WTC11 (cell line): ENCODE measurements around the gene SPDYC. TPM values are rescaled to one million over a fixed set of nuclear protein-coding genes. Genes with fewer than 3 reads are reported as not detected.

Source experiments
- ATAC-seq: fragments of 200-7000 bp; cut with Tn5 transposase; 2 replicates; pipeline ENCODE4 v1.10.0; 2021; ENCODE audit warnings: mild to moderate bottlenecking, moderate library complexity
- CTCF ChIA-PET: fragments of 300-600 bp; sonication (Branson Sonifier 250); formaldehyde crosslinking; loops from one replicate; lab custom pipeline; 2021; ENCODE audit warnings: antibody characterized with exemption; lab: Charles Lee
- POLR2A ChIA-PET: fragments of 350-600 bp; sonication (Branson Sonifier 250); formaldehyde crosslinking; loops from one replicate; lab custom pipeline; 2021; ENCODE audit warnings: antibody characterized with exemption; lab: Charles Lee
- DNase-seq: peaks from one replicate; pipeline ENCODE4 v3.0.0; 2021; ENCODE audit warnings: low spot score
- H3K27ac Mint-ChIP-seq: 2 replicates; pipeline ENCODE4 v1.8.0; 2021; ENCODE audit warnings: mixed read lengths
- H3K27me3 Mint-ChIP-seq: 2 replicates; pipeline ENCODE4 v1.8.0; 2021; ENCODE audit warnings: low read depth, mild to moderate bottlenecking, moderate library complexity, mixed read lengths
- H3K36me3 Mint-ChIP-seq: 2 replicates; pipeline ENCODE4 v1.8.0; 2021; ENCODE audit warnings: mixed read lengths
- H3K4me1 Mint-ChIP-seq: 2 replicates; pipeline ENCODE4 v1.8.0; 2022; ENCODE audit warnings: mixed read lengths
- H3K4me3 Mint-ChIP-seq: 2 replicates; pipeline ENCODE4 v1.8.0; 2021; ENCODE audit warnings: mild to moderate bottlenecking, moderate library complexity, mixed read lengths
- H3K9me3 Mint-ChIP-seq: 2 replicates; pipeline ENCODE4 v1.8.0; 2021; ENCODE audit warnings: mixed read lengths
- AR ChIP-seq: fragments of 250-450 bp; sonication (Bioruptor Pico); IDR thresholded peaks from 2 replicates; pipeline ENCODE4 v1.9.0; 2021; ENCODE audit warnings: mild to moderate bottlenecking
- ATF1 ChIP-seq: sonication (generic); formaldehyde crosslinking; IDR thresholded peaks from 2 replicates; pipeline ENCODE4 v1.8.1; 2023; ENCODE audit warnings: mild to moderate bottlenecking, moderate library complexity, missing genetic modification reagents
- ATF2 ChIP-seq: sonication (generic); formaldehyde crosslinking; IDR thresholded peaks from 2 replicates; pipeline ENCODE4 v1.8.1; 2022; ENCODE audit warnings: low read depth, missing genetic modification reagents, borderline replicate concordance
- ATF6 ChIP-seq: sonication (generic); formaldehyde crosslinking; IDR thresholded peaks from 2 replicates; pipeline ENCODE4 v1.8.1; 2023; ENCODE audit warnings: mild to moderate bottlenecking, missing genetic modification reagents
- E2F4 ChIP-seq: sonication (generic); formaldehyde crosslinking; IDR thresholded peaks from 2 replicates; pipeline ENCODE4 v1.8.1; 2022; ENCODE audit warnings: low read depth, mild to moderate bottlenecking, moderate library complexity, missing genetic modification reagents, borderline replicate concordance
- FOXJ3 ChIP-seq: sonication (generic); formaldehyde crosslinking; IDR thresholded peaks from 2 replicates; pipeline ENCODE4 v1.9.0; 2021; ENCODE audit warnings: missing genetic modification reagents, mild to moderate bottlenecking, borderline replicate concordance
- GABPB1 ChIP-seq: sonication (generic); formaldehyde crosslinking; IDR thresholded peaks from 2 replicates; pipeline ENCODE4 v1.8.1; 2023; ENCODE audit warnings: mild to moderate bottlenecking, missing genetic modification reagents
- HMGA2 ChIP-seq: fragments of 250-450 bp; sonication (Bioruptor Pico); IDR thresholded peaks from 2 replicates; pipeline ENCODE4 v1.4.0; 2021; ENCODE audit warnings: mild to moderate bottlenecking, moderate library complexity
- HMGXB4 ChIP-seq: sonication (generic); formaldehyde crosslinking; IDR thresholded peaks from 2 replicates; pipeline ENCODE4 v1.8.1; 2023; ENCODE audit warnings: mild to moderate bottlenecking, moderate library complexity, missing genetic modification reagents
- KAT7 ChIP-seq: sonication (generic); formaldehyde crosslinking; IDR thresholded peaks from 2 replicates; pipeline ENCODE4 v1.8.1; 2023; ENCODE audit warnings: missing genetic modification reagents, mild to moderate bottlenecking, borderline replicate concordance
- NR3C1 ChIP-seq: sonication (generic); formaldehyde crosslinking; conservative IDR thresholded peaks from 2 replicates; pipeline ENCODE4 v1.8.1; 2023; ENCODE audit warnings: low read depth, mild to moderate bottlenecking, missing genetic modification reagents
- TCF7 ChIP-seq: sonication (generic); formaldehyde crosslinking; IDR thresholded peaks from 2 replicates; pipeline ENCODE4 v1.8.0; 2022; ENCODE audit warnings: mild to moderate bottlenecking, low read depth, missing genetic modification reagents, moderate library complexity
- USF1 ChIP-seq: sonication (generic); formaldehyde crosslinking; IDR thresholded peaks from 2 replicates; pipeline ENCODE4 v1.8.0; 2022; ENCODE audit warnings: mild to moderate bottlenecking, missing genetic modification reagents
- ZNF423 ChIP-seq: fragments of 250-450 bp; sonication (Bioruptor Pico); IDR thresholded peaks from 2 replicates; pipeline ENCODE4 v2.1.2; 2022; ENCODE audit warnings: mild to moderate bottlenecking, moderate library complexity
- ZNF425 ChIP-seq: fragments of 250-450 bp; sonication (Bioruptor Pico); conservative IDR thresholded peaks from 2 replicates; pipeline ENCODE4 v1.9.0; 2021; ENCODE audit warnings: mild to moderate bottlenecking
- ZNF532 ChIP-seq: fragments of 250-450 bp; sonication (Bioruptor Pico); IDR thresholded peaks from 2 replicates; pipeline ENCODE4 v1.9.0; 2021; ENCODE audit warnings: mild to moderate bottlenecking, borderline replicate concordance
- total RNA-seq: library from RNA; stranded (reverse); gene quantifications from 3 replicates; pipeline ENCODE4 v1.2.3, GENCODE V29; 2021

SPDYC gene
- total RNA-seq, 1 experiment from 2014 or later = 0.35 TPM

- ChIA-PET POLR2A (no interaction called here), CTCF (interaction anchor here (3.2 kb wide), 1 partner anchor 12 kb away, joined by 12 read pairs; no protein-coding TSS in a partner anchor)
- TF ChIP-seq KAT7 (CRISPR knock-in tag) (no peak), GABPB1 (no peak), HMGA2 (CRISPR knock-in tag) (no peak), NR3C1 (CRISPR knock-in tag) (no peak), ATF6 (CRISPR knock-in tag) (no peak), E2F4 (CRISPR knock-in tag) (no peak), FOXJ3 (CRISPR knock-in tag) (no peak), ATF1 (CRISPR knock-in tag) (no peak), TCF7 (CRISPR knock-in tag) (no peak), ATF2 (no peak), AR (CRISPR knock-in tag) (no peak), ZNF423 (CRISPR knock-in tag) (no peak)
- Mint-ChIP-seq H3K4me1 (no peaks in the 10 kb centered on the region), H3K36me3 (no peaks in the 10 kb centered on the region), H3K4me3 (no peak overlapping the region), H3K9me3 (peaks cover 16% of the 10 kb centered on the region), H3K27ac (no peak overlapping the region), H3K27me3 (peaks cover 31% of the 10 kb centered on the region)
- ATAC-seq (no peak), DNase-seq (no peak)
Observed at GRCh38 chr11:65147352-65148075, 22.5 kb upstream of the SPDYC start.

- no peak overlapping the region for H3K27ac Mint-ChIP-seq
- POLR2A ChIA-PET = no interaction called here
Observed at GRCh38 chr11:65148657-65149056, 21.4 kb upstream of the SPDYC start.

More at GRCh38 chr11:65148657-65149056, 21.4 kb upstream of the SPDYC start:
- no peaks in the 10 kb centered on the region for H3K4me1 Mint-ChIP-seq
- no peak for DNase-seq
- peaks cover 41% of the 10 kb centered on the region for H3K27me3 Mint-ChIP-seq
- H3K9me3 Mint-ChIP-seq = peaks cover 16% of the 10 kb centered on the region
- no peak overlapping the region for H3K4me3 Mint-ChIP-seq
- H3K36me3 Mint-ChIP-seq = no peaks in the 10 kb centered on the region
- CTCF ChIA-PET = interaction anchor here (0.6 to 3.2 kb wide), 4 partner anchors 13 to 422 kb away, joined by 3 to 12 read pairs (median 4); no protein-coding TSS in a partner anchor
- no peak for ATAC-seq
- TF ChIP-seq USF1 (CRISPR knock-in tag) (no peak), ZNF425 (CRISPR knock-in tag) (no peak), ZNF532 (no peak), HMGXB4 (CRISPR knock-in tag) (no peak)
